ENCODE results near the gene PIGR. TPM values are rescaled to one million over a fixed set of nuclear protein-coding genes. Genes with fewer than 3 reads are reported as not detected.

The PIGR gene
- polyA plus RNA-seq, 6 donors from 2014 or later: 0.05 to 0.84 (median 0.64) TPM

DNA sequence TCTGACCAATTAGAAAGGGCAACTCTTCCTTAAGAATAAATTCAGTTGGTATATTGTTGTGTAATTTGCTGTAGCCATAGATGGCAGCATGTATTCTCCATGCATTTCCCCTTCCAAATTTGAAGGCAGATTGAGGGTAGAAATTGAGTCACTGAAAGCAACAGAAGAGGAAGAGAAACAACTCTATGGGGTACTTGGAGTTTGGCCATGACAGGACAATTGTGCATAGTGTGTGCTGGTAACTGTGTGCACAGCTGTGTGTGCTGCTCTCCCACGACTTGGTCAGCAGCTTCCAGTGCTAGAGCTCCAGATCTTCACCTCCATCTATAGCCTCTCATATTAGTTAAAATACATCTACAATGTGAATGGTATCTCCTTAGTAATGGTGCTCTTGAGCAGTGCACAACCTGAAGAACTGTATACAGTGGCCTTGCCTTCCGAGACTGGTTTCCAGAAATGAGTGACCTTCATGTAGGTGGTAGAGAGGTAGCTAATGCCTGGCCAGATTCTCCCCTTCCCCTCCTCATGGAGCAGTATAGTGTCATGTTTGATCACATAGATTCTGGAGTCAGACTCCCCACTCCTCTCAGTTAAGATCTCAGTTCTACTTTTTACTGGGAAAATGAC lies 24.9 kb upstream of the PIGR start:
- no peak overlapping the region for H3K4me3 Mint-ChIP-seq
- no peak for ATAC-seq (ENCODE audit: low read depth in 2 of 2)
- H3K4me1 Mint-ChIP-seq: peaks cover 8 to 24% (median 20%) of the 10 kb centered on the region in 3 donors
- no peaks in the 10 kb centered on the region for H3K9me3 Mint-ChIP-seq
- DNase-seq: no peak
- H3K27ac Mint-ChIP-seq: no peak overlapping the region
- H3K36me3 Mint-ChIP-seq: no peaks in the 10 kb centered on the region
- peaks cover 5 to 21% (median 17%) of the 10 kb centered on the region in 3 donors for H3K27me3 Mint-ChIP-seq

GRCh38 chr1:206970446-206970845 lies 24.2 kb upstream of the PIGR start, which contains the start of gene FCAMR:
FCAMR (minus strand) TSS chr1:206970460; CDS start chr1:206970125, 335 bp downstream.
- DNase-seq (no peak), ATAC-seq (ENCODE audit: low read depth in 2 of 2) (no peak)
- Mint-ChIP-seq H3K36me3 (no peaks in the 10 kb centered on the region), H3K27me3 (peaks cover 5 to 21% (median 17%) of the 10 kb centered on the region in 3 donors), H3K4me3 (no peak within 1 kb of the TSS), H3K9me3 (no peaks in the 10 kb centered on the region), H3K27ac (peak within 1 kb of the TSS in 1 of 6 donors; percentile 38), H3K4me1 (peaks cover 8 to 24% (median 20%) of the 10 kb centered on the region in 3 donors)

DNA sequence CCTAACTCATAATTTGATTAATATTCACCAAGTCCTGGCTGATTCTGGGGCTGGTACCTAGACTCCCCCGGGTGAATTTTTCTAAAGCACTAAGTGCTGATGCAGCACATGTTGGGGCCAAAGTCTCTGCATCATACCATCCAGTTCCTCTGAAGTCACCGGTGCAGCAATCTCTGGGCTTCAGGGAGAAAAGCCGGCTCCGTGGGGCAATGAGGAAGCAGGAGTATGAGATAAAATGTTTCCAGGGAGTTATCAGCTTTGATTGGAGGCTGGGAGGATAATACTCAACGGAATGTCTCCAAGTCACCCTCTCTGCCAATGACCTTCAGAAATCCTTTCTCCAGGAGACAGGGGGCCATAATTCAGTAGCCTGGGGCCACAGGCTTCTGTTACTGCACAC lies 22.8 kb upstream of the PIGR start:
- ATAC-seq (ENCODE audit: low read depth in 2 of 2) (no peak), DNase-seq (no peak)
- Mint-ChIP-seq H3K9me3 (no peaks in the 10 kb centered on the region), H3K4me3 (no peak overlapping the region), H3K36me3 (no peaks in the 10 kb centered on the region), H3K27ac (no peak overlapping the region), H3K4me1 (peaks cover 8 to 24% (median 20%) of the 10 kb centered on the region in 3 donors), H3K27me3 (peaks cover 5 to 21% (median 17%) of the 10 kb centered on the region in 3 donors)

DNA sequence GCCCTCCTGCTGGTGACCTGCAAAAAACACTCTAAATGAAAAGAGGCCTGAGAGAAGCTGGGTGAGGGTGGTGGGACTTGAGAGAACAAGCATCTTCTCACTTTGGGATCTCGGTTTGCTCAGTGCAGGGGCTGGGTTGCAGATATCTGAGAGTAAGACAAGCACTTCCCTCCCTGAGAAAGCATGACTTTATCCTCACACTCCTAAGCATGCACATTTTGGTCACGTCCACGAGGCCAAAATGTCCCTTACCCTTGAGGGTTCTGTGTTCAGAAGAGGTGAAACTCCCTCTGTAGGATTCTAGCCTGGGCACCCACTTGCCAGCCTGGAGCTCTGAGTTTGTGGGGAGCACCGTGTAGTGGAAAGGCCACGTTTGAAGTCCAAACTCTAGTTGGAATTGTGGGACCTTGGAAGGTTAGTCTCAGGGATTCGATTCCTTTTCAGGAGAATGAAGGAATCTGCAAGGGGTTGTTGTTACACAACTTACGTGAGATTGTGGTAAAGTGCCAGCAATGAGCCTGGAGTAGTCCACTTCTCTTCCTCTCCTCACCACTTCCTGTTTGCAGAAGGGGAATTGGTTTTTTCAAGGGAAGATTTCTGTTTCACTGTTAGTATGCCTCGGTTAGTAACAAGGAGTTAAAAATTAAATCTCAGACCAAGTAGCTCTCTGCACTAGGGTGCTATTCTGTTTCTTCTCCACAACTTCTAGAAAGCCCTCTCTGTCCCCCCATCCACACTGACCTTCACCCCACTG lies 21.0 kb upstream of the PIGR start:
- DNase-seq (no peak), ATAC-seq (ENCODE audit: low read depth in 2 of 2) (peak in 1 of 2 donors; percentile 28)
- no peaks in the 10 kb centered on the region for H3K9me3 Mint-ChIP-seq
- H3K27ac Mint-ChIP-seq: peak overlapping the region in 2 of 6 donors; percentile 39 to 70
- H3K4me1 Mint-ChIP-seq: peaks cover 15 to 25% (median 23%) of the 10 kb centered on the region in 3 donors
- H3K27me3 Mint-ChIP-seq: peaks cover 5 to 21% (median 17%) of the 10 kb centered on the region in 3 donors
- H3K36me3 Mint-ChIP-seq: no peaks in the 10 kb centered on the region
- H3K4me3 Mint-ChIP-seq: peak overlapping the region in 3 of 8 donors; percentile 25 to 45 (median 38)

DNA sequence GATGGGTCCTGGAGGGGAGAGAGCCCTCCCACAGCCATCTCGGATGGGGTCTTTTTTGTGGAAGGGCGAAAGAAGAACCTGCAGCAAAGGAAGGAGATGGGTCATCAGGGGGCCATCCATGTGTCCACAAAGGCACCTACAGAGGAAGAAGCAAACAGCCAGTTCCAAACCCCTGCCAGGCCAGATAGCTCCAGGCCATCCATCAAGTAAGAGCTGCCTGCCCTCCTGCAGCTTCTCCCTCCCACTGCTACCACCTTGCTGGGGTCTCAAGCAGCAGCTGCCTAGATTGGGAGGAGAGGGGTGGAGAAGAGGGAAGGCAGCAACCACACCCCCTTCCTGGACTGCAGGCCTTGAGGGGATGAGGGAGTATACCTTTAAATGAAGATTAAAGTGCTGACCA lies 19.5 kb upstream of the PIGR start:
- DNase-seq (no peak), ATAC-seq (ENCODE audit: low read depth in 2 of 2) (no peak)
- peaks cover under 1 to 13% (median 8%) of the 10 kb centered on the region in 3 donors for H3K27me3 Mint-ChIP-seq
- no peaks in the 10 kb centered on the region for H3K36me3 Mint-ChIP-seq
- H3K9me3 Mint-ChIP-seq: no peaks in the 10 kb centered on the region
- no peak overlapping the region for H3K27ac Mint-ChIP-seq
- no peak overlapping the region for H3K4me3 Mint-ChIP-seq
- H3K4me1 Mint-ChIP-seq: peaks cover 15 to 23% (median 23%) of the 10 kb centered on the region in 3 donors

DNA sequence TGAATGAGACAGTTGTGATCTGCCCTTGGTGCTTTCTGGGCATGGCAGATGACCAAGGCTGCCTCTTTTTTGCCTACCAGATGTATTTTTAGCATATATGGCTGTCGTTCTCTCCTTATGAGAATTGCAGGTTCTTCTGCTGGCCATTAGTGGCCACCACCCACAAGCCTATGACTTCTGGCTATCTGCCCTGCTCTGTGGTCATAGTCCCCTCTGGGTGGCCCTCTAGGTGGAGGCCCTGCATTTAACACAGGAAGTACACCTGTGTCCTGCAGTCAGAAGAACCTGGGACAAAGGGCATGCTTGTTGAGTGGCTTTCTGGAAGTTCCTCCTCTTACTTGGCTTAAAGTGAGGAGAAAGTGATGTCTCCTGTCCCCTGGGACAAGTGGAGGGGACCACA lies 17.5 kb upstream of the PIGR start:
- Mint-ChIP-seq H3K27me3 (no peaks in the 10 kb centered on the region), H3K27ac (peak overlapping the region in 1 of 6 donors; percentile 6), H3K4me1 (peaks cover 15 to 23% (median 22%) of the 10 kb centered on the region in 3 donors), H3K9me3 (no peaks in the 10 kb centered on the region), H3K4me3 (no peak overlapping the region), H3K36me3 (no peaks in the 10 kb centered on the region)
- ATAC-seq (ENCODE audit: low read depth in 2 of 2): no peak
- no peak for DNase-seq

DNA sequence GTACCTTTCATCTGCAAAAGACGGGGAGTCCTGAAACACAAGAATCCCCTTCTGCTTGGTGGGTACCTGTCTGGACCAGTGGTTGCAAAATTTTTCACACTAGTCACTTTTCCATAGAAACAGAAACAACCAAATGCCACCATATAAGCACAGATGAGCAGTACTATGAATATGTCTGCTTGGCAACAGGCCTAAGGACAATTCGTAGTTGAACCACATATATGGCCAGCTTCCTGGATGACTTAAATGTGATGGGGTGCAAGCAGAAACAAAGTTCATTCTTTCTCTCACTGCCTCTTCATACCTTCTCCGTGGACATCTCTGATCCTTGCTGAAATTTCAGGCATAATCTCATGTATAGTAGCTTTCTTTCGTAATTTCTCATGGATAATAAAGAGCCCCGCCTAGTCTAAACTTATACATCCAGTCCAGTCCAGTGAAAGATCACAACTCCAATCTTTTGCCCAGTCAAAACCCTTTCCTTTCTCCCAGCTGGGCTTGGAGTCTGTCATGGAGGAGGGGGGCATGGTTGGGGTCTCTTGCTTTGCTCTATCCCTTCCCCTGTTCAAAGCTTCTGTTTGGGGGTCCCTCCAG lies 16.9 kb upstream of the PIGR start:
- Mint-ChIP-seq H3K9me3 (no peaks in the 10 kb centered on the region), H3K4me1 (peaks cover 15 to 22% (median 18%) of the 10 kb centered on the region in 3 donors), H3K27me3 (no peaks in the 10 kb centered on the region), H3K27ac (peak overlapping the region in 1 of 6 donors; percentile 6), H3K4me3 (no peak overlapping the region), H3K36me3 (no peaks in the 10 kb centered on the region)
- ATAC-seq (ENCODE audit: low read depth in 2 of 2): no peak
- no peak for DNase-seq

DNA sequence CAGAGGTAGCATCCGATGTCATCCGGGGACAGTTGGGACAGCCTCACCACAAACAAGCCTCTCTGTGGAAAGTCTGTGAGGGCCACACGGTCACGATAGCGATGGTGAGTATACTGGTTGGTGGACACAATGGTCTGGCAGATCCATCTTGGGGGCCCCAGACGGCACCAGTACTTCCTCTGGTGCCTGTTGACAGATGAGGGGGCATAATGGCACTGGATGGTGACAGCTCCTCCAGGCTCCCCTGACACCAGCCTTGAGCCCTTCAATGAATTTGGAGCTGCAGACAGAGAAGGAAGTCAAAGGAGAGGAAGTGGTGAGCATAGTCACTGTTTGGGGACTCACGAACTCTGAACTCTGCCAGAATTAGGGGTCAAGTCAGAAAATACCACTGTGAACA lies 16.0 kb upstream of the PIGR start:
- Mint-ChIP-seq H3K27me3 (no peaks in the 10 kb centered on the region), H3K4me3 (no peak overlapping the region), H3K9me3 (no peaks in the 10 kb centered on the region), H3K27ac (no peak overlapping the region), H3K36me3 (no peaks in the 10 kb centered on the region), H3K4me1 (peaks cover 9 to 12% (median 9%) of the 10 kb centered on the region in 3 donors)
- ATAC-seq (ENCODE audit: low read depth in 2 of 2) (no peak), DNase-seq (no peak)

DNA sequence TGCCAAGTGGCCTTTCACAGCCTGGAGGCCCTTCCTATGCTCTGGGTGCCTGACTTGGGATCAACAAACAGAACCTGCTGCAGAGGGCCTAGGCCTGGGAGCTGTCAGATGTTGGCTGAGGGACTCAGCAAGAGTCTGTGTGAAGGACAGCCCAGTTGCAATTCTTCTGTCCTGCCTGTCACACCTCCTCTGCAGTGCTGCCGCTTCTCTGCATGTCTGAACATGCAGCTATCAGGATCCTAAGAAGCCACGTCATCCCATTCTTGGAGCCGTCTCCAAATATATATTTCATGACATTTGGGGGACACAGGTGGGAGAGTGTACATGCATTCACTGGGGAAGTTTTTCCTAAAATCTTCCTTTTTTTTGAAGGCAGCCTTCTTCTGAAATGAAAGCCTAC lies 15.4 kb upstream of the PIGR start:
- Mint-ChIP-seq H3K4me1 (peaks cover 6 to 7% (median 6%) of the 10 kb centered on the region in 3 donors), H3K27ac (no peak overlapping the region), H3K27me3 (no peaks in the 10 kb centered on the region), H3K4me3 (no peak overlapping the region), H3K36me3 (no peaks in the 10 kb centered on the region), H3K9me3 (no peaks in the 10 kb centered on the region)
- ATAC-seq (ENCODE audit: low read depth in 2 of 2): no peak
- no peak for DNase-seq

GRCh38 chr1:206960676-206961386 lies 14.6 kb upstream of the PIGR start:
- H3K4me3 Mint-ChIP-seq: no peak overlapping the region
- peaks cover 6 to 7% (median 6%) of the 10 kb centered on the region in 3 donors for H3K4me1 Mint-ChIP-seq
- DNase-seq (no peak), ATAC-seq (ENCODE audit: low read depth in 2 of 2) (no peak)
- H3K27ac Mint-ChIP-seq: peak overlapping the region in 1 of 6 donors; percentile 22
- H3K36me3 Mint-ChIP-seq: no peaks in the 10 kb centered on the region
- no peaks in the 10 kb centered on the region for H3K9me3 Mint-ChIP-seq
- H3K27me3 Mint-ChIP-seq: peaks cover 0 to 4% (median 0%) of the 10 kb centered on the region in 3 donors

- Mint-ChIP-seq H3K4me1 (peaks cover 6 to 13% (median 11%) of the 10 kb centered on the region in 3 donors), H3K9me3 (no peaks in the 10 kb centered on the region), H3K27ac (no peak overlapping the region), H3K36me3 (no peaks in the 10 kb centered on the region), H3K4me3 (no peak overlapping the region), H3K27me3 (peaks cover 0 to 8% (median 0%) of the 10 kb centered on the region in 3 donors)
- no peak for ATAC-seq (ENCODE audit: low read depth in 2 of 2)
- DNase-seq: no peak
Observed at GRCh38 chr1:206958144-206958543, 11.9 kb upstream of the PIGR start.

DNA sequence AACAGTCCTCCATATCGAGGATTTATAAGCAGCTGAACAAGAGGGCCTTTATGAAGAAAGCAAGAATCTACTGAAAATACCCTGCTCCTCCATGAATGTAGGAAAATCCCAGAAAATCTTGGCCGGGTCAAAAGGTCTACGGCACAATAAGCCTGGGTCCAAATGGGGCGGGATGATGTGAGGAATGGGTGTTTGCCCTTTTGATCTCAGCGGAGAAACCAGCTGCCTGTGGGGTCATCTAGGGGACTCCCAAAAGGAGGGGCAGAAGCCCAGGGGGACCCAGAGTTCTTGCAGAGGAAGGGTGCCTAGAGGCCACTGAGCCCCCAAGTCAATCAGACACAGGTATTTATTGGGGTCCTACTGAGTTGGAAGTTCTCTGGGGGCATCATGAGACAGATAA lies 11.4 kb upstream of the PIGR start:
- DNase-seq (no peak), ATAC-seq (ENCODE audit: low read depth in 2 of 2) (no peak)
- no peaks in the 10 kb centered on the region for H3K9me3 Mint-ChIP-seq
- no peaks in the 10 kb centered on the region for H3K36me3 Mint-ChIP-seq
- peak overlapping the region in 1 of 8 donors; percentile 72 for H3K4me3 Mint-ChIP-seq
- H3K4me1 Mint-ChIP-seq: peaks cover 6 to 13% (median 8%) of the 10 kb centered on the region in 3 donors
- H3K27ac Mint-ChIP-seq: peak overlapping the region in 1 of 6 donors; percentile 33
- peaks cover 0 to 8% (median 0%) of the 10 kb centered on the region in 3 donors for H3K27me3 Mint-ChIP-seq

Data from naive B cell (primary cell).